Measurements from ENCODE around the gene MAN2A2. TPM values are rescaled to one million over a fixed set of nuclear protein-coding genes. Genes with fewer than 3 reads are reported as not detected.

MAN2A2 gene
- total RNA-seq, 4 donors from 2014 or later = 46.8 to 109 (median 86.4) TPM

DNA sequence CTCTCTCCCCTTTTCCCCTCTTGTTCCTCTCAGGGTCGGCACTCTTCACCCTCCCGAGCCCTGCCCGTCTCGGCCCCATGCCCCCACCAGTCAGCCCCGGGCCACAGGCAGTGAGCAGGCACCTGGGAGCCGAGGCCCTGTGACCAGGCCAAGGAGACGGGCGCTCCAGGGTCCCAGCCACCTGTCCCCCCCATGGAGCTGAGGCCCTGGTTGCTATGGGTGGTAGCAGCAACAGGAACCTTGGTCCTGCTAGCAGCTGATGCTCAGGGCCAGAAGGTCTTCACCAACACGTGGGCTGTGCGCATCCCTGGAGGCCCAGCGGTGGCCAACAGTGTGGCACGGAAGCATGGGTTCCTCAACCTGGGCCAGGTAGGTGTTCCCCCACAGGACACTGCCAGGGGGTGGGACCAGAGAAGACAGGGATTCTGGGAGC, 27.5 kb upstream of the MAN2A2 start:
- no peak overlapping the region for H3K4me3 ChIP-seq
- no peak overlapping the region for H3K27ac ChIP-seq
- WGBS, 2 donors (ENCODE audit: low coverage in 1 of 2) = 96 to 100% methylated on average over 1 to 12 of the region's 12 CpGs
- intact Hi-C loops (cut with DNase I; ENCODE audit: low total_unique reads) = no loop called here
- H3K4me1 ChIP-seq = peaks cover 22 to 28% (median 26%) of the 10 kb centered on the region in 4 donors
- no peaks in the 10 kb centered on the region for H3K27me3 ChIP-seq
- in situ Hi-C loops (cut with MboI; ENCODE audit: low pct_ligation_motif_present in 1 of 4, low pct_unique_long_range_greater_than_20kb in 1 of 4, low sequenced_read_pairs in 3 of 4) = loop anchor here in 2 of 4 donors (25.0 kb wide), 2 partner anchors 213 to 563 kb away; no protein-coding TSS in a partner anchor
- no peaks in the 10 kb centered on the region for H3K9me3 ChIP-seq
- DNase-seq = no peak
- peaks cover 0 to 38% (median 17%) of the 10 kb centered on the region in 4 donors for H3K36me3 ChIP-seq
- no peak for TF ChIP-seq EP300 (IDR thresholded peaks at IDR 0.05; ENCODE audit: low read depth)
- no peak for TF ChIP-seq POLR2AphosphoS5 (IDR thresholded peaks at IDR 0.05)
- TF ChIP-seq, protein P1, sequence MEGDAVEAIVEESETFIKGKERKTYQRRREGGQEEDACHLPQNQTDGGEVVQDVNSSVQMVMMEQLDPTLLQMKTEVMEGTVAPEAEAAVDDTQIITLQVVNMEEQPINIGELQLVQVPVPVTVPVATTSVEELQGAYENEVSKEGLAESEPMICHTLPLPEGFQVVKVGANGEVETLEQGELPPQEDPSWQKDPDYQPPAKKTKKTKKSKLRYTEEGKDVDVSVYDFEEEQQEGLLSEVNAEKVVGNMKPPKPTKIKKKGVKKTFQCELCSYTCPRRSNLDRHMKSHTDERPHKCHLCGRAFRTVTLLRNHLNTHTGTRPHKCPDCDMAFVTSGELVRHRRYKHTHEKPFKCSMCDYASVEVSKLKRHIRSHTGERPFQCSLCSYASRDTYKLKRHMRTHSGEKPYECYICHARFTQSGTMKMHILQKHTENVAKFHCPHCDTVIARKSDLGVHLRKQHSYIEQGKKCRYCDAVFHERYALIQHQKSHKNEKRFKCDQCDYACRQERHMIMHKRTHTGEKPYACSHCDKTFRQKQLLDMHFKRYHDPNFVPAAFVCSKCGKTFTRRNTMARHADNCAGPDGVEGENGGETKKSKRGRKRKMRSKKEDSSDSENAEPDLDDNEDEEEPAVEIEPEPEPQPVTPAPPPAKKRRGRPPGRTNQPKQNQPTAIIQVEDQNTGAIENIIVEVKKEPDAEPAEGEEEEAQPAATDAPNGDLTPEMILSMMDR (IDR thresholded peaks at IDR 0.05) = no peak
- TF ChIP-seq POLR2A (IDR thresholded peaks at IDR 0.05) = no peak

DNA sequence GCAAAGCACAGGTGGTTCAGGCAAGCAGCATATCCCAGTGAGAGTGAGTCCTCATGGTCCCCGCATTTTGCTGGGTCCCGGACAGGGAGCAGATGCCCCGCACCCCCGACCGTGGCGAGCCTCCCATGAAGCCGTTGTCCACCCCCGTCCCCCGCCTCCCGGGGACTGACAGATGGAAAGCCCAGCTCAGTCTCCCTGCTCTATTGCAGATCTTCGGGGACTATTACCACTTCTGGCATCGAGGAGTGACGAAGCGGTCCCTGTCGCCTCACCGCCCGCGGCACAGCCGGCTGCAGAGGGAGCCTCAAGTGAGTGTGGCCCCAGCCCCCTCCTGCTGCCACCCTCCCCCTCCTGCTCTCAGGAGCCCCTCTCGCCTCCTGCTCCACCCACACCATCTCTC, 27.1 kb upstream of the MAN2A2 start:
- intact Hi-C loops (cut with DNase I; ENCODE audit: low total_unique reads) (no loop called here), in situ Hi-C loops (cut with MboI; ENCODE audit: low pct_ligation_motif_present in 1 of 4, low pct_unique_long_range_greater_than_20kb in 1 of 4, low sequenced_read_pairs in 3 of 4) (loop anchor here in 2 of 4 donors (25.0 kb wide), 2 partner anchors 214 to 564 kb away; no protein-coding TSS in a partner anchor)
- no peak for TF ChIP-seq POLR2A (IDR thresholded peaks at IDR 0.05)
- no peak for TF ChIP-seq EP300 (IDR thresholded peaks at IDR 0.05; ENCODE audit: low read depth)
- TF ChIP-seq POLR2AphosphoS5 (IDR thresholded peaks at IDR 0.05) = no peak
- TF ChIP-seq, protein P1 (IDR thresholded peaks at IDR 0.05) = no peak
- Histone ChIP-seq H3K36me3 (peaks cover 0 to 38% (median 17%) of the 10 kb centered on the region in 4 donors), H3K4me1 (peaks cover 20 to 23% (median 22%) of the 10 kb centered on the region in 4 donors), H3K27ac (no peak overlapping the region), H3K4me3 (no peak overlapping the region), H3K9me3 (no peaks in the 10 kb centered on the region), H3K27me3 (no peaks in the 10 kb centered on the region)
- whole genome bisulfite sequencing, 2 donors (ENCODE audit: low coverage in 1 of 2) = 95% methylated on average over 20 of the region's 20 CpGs; no CpG with 5 or more reads in 1 of the 2 donors
- DNase-seq = no peak

DNA sequence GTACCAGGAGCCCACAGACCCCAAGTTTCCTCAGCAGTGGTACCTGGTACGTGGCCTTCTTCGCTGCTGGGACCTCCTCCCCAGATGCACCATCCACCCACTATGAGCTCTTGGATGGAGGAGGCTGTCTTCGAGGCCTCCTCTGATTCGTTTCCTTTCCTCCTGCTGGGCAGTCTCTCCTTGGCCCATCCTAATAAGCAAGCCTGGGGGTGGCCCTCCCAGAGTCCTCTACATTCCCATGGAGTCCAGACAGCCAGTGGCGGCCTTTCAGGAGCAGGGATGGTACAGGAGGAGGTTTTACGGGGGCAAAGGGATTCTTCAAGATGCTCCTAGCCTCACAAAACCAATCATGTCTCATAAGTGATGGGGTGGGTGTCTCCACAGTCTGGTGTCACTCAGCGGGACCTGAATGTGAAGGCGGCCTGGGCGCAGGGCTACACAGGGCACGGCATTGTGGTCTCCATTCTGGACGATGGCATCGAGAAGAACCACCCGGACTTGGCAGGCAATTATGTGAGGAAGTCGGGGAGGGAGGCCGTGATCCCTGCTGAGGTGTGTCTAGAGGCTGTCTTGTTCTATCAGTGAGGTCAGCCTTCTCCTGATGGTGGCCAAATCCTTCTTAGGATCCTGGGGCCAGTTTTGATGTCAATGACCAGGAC, 26.5 kb upstream of the MAN2A2 start:
- Histone ChIP-seq H3K9me3 (no peaks in the 10 kb centered on the region), H3K27ac (no peak overlapping the region), H3K4me3 (no peak overlapping the region), H3K36me3 (peaks cover 0 to 38% (median 17%) of the 10 kb centered on the region in 4 donors), H3K4me1 (peaks cover 20 to 23% (median 22%) of the 10 kb centered on the region in 4 donors), H3K27me3 (no peaks in the 10 kb centered on the region)
- in situ Hi-C loops (cut with MboI; ENCODE audit: low pct_ligation_motif_present in 1 of 4, low pct_unique_long_range_greater_than_20kb in 1 of 4, low sequenced_read_pairs in 3 of 4) = loop anchor here in 2 of 4 donors (25.0 kb wide), 2 partner anchors 214 to 564 kb away; no protein-coding TSS in a partner anchor
- DNase-seq = no peak
- intact Hi-C loops (cut with DNase I; ENCODE audit: low total_unique reads) = no loop called here
- no peak for TF ChIP-seq POLR2A (IDR thresholded peaks at IDR 0.05)
- TF ChIP-seq, protein P1 (IDR thresholded peaks at IDR 0.05) = no peak
- no peak for TF ChIP-seq EP300 (IDR thresholded peaks at IDR 0.05; ENCODE audit: low read depth)
- no peak for TF ChIP-seq POLR2AphosphoS5 (IDR thresholded peaks at IDR 0.05)
- WGBS, 2 donors (ENCODE audit: low coverage in 1 of 2) = 94% methylated on average over 15 of the region's 15 CpGs; no CpG with 5 or more reads in 1 of the 2 donors

DNA sequence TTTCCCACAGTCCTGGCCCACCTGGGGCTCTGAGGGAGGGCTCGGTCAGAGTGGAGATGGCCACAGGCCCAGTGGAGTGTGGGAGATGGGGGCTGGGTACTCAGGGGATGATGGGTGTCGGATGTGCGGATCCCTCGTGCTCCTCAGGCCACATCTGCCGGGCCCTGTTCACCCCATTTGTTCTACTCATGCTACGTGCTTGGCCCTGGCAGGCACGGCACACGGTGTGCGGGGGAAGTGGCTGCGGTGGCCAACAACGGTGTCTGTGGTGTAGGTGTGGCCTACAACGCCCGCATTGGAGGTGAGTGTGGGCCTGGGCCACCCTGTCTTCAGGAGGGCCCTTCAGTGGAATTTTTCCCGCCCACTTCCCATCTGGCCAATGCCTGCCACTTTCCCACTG, 25.8 kb upstream of the MAN2A2 start:
- intact Hi-C loops (cut with DNase I; ENCODE audit: low total_unique reads) (no loop called here), in situ Hi-C loops (cut with MboI; ENCODE audit: low pct_ligation_motif_present in 1 of 4, low pct_unique_long_range_greater_than_20kb in 1 of 4, low sequenced_read_pairs in 3 of 4) (loop anchor here in 2 of 4 donors (25.0 kb wide), 2 partner anchors 215 to 565 kb away; no protein-coding TSS in a partner anchor)
- Histone ChIP-seq H3K27ac (no peak overlapping the region), H3K9me3 (no peaks in the 10 kb centered on the region), H3K36me3 (peaks cover 0 to 38% (median 17%) of the 10 kb centered on the region in 4 donors), H3K27me3 (no peaks in the 10 kb centered on the region), H3K4me3 (no peak overlapping the region), H3K4me1 (peaks cover 20 to 22% (median 21%) of the 10 kb centered on the region in 4 donors)
- TF ChIP-seq EP300 (IDR thresholded peaks at IDR 0.05; ENCODE audit: low read depth) (no peak), POLR2AphosphoS5 (IDR thresholded peaks at IDR 0.05) (no peak), POLR2A (IDR thresholded peaks at IDR 0.05) (no peak)
- TF ChIP-seq, protein P1 (IDR thresholded peaks at IDR 0.05) = no peak
- DNase-seq = no peak
- WGBS, 2 donors (ENCODE audit: low coverage in 1 of 2) = 90% methylated on average over 14 of the region's 14 CpGs; no CpG with 5 or more reads in 1 of the 2 donors
